ENCODE measurements around the gene TMUB1.

The TMUB1 gene

GRCh38 chr7:151104411-151105235 lies 21.3 kb upstream of the TMUB1 start:
- no peak for DNase-seq (ENCODE audit: low read depth in 2 of 2)

GRCh38 chr7:151103973-151104372 lies 20.7 kb upstream of the TMUB1 start:
- no peak for DNase-seq (ENCODE audit: low read depth in 2 of 2)

- no peak for DNase-seq (ENCODE audit: low read depth in 2 of 2)
Measured at GRCh38 chr7:151102991-151103390, 19.7 kb upstream of the TMUB1 start.

GRCh38 chr7:151101621-151102396 lies 18.5 kb upstream of the TMUB1 start:
- DNase-seq (ENCODE audit: low read depth in 2 of 2), result no peak

GRCh38 chr7:151100921-151101320 lies 17.6 kb upstream of the TMUB1 start:
- no peak for DNase-seq (ENCODE audit: low read depth in 2 of 2)

- DNase-seq (ENCODE audit: low read depth in 2 of 2), result no peak
Measured at GRCh38 chr7:151099486-151100211, 16.4 kb upstream of the TMUB1 start.

- no peak for DNase-seq (ENCODE audit: low read depth in 2 of 2)
Measured at GRCh38 chr7:151095828-151096475, 12.7 kb upstream of the TMUB1 start.

- no peak for DNase-seq (ENCODE audit: low read depth in 2 of 2)
Measured at GRCh38 chr7:151095123-151095797, 12.0 kb upstream of the TMUB1 start.

- DNase-seq (ENCODE audit: low read depth in 2 of 2), result no peak
Measured at GRCh38 chr7:151094675-151095074, 11.4 kb upstream of the TMUB1 start.

GRCh38 chr7:151093748-151094147 lies 10.5 kb upstream of the TMUB1 start:
- no peak for DNase-seq (ENCODE audit: low read depth in 2 of 2)

GRCh38 chr7:151091988-151092387 lies 8.7 kb upstream of the TMUB1 start:
- no peak for DNase-seq (ENCODE audit: low read depth in 2 of 2)

GRCh38 chr7:151091431-151091830 lies 8.1 kb upstream of the TMUB1 start:
- DNase-seq (ENCODE audit: low read depth in 2 of 2), result no peak

- no peak for DNase-seq (ENCODE audit: low read depth in 2 of 2)
Measured at GRCh38 chr7:151091003-151091402, 7.7 kb upstream of the TMUB1 start.

- no peak for DNase-seq (ENCODE audit: low read depth in 2 of 2)
Measured at GRCh38 chr7:151089893-151090730, 6.8 kb upstream of the TMUB1 start.

GRCh38 chr7:151088856-151089699 lies 5.8 kb upstream of the TMUB1 start:
- DNase-seq (ENCODE audit: low read depth in 2 of 2), result no peak

GRCh38 chr7:151088019-151088855 lies 4.9 kb upstream of the TMUB1 start:
- DNase-seq (ENCODE audit: low read depth in 2 of 2), result no peak

- peak; percentile 24 to 26 for DNase-seq (ENCODE audit: low read depth in 2 of 2)
Measured at GRCh38 chr7:151087245-151088018, 4.1 kb upstream of the TMUB1 start.

GRCh38 chr7:151086802-151087244 lies 3.5 kb upstream of the TMUB1 start:
- DNase-seq (ENCODE audit: low read depth in 2 of 2), result peak in 1 of 2 donors; percentile 27
